Mucosa of rectum (tissue), 2 donors: ENCODE results near the gene COL4A2.
"Not testable (repeated sequence)": the region's sequence is repeated elsewhere in the genome, so short reads cannot be mapped to it uniquely, and the experiment has no call there.

Source experiments
- H3K27ac ChIP-seq, 2 donors: one replicate each; pipeline ENCODE4 v1.7.0; 2013; ENCODE audit warnings: inconsistent platforms in 2 of 2, low read depth in 2 of 2, low read length in 2 of 2
- H3K27me3 ChIP-seq, 2 donors: one replicate each; pipeline ENCODE4 v1.7.0; 2013; ENCODE audit warnings: low read length in 2 of 2; ENCODE audit not compliant: control insufficient read depth in 2 of 2, insufficient read depth in 2 of 2
- H3K36me3 ChIP-seq, 2 donors: one replicate each; pipeline ENCODE4 v1.7.0; 2013; ENCODE audit warnings: low read length in 2 of 2; ENCODE audit not compliant: control insufficient read depth in 2 of 2, insufficient read depth in 2 of 2
- H3K4me1 ChIP-seq, 2 donors: one replicate each; pipeline ENCODE4 v1.7.0; 2013; ENCODE audit warnings: low read length in 2 of 2, mild to moderate bottlenecking in 1 of 2; ENCODE audit not compliant: control insufficient read depth in 2 of 2, insufficient read depth in 2 of 2
- H3K4me3 ChIP-seq, 2 donors: one replicate each; pipeline ENCODE4 v1.7.0; 2013; ENCODE audit warnings: low read length in 2 of 2
- H3K9ac ChIP-seq, 2 donors: one replicate each; pipeline ENCODE4 v1.7.0; 2013; ENCODE audit warnings: low read length in 2 of 2, low read depth in 1 of 2, mild to moderate bottlenecking in 1 of 2
- H3K9me3 ChIP-seq, 2 donors: one replicate each; pipeline ENCODE4 v1.7.0; 2013; ENCODE audit warnings: low read length in 2 of 2; ENCODE audit not compliant: control insufficient read depth in 2 of 2
- donor health status: healthy.
- donor health status: Normal muscosa, but diverticular disease.

COL4A2 gene

GRCh38 chr13:110313261-110313660 is 6.2 kb downstream of the COL4A2 start:
- H3K9me3 ChIP-seq, H3K36me3 ChIP-seq, H3K4me3 ChIP-seq, H3K9ac ChIP-seq: not testable (repeated sequence)
- peaks cover 9 to 14% of the 10 kb centered on the region in 2 donors for H3K4me1 ChIP-seq
- H3K27me3 ChIP-seq, result peaks cover 0 to 14% of the 10 kb centered on the region in 2 donors
- H3K27ac ChIP-seq, result peak overlapping the region in 1 of 2 donors; percentile 11

GRCh38 chr13:110313733-110314132 is 6.6 kb downstream of the COL4A2 start:
- not testable (repeated sequence) for H3K36me3 ChIP-seq, H3K4me3 ChIP-seq, H3K9ac ChIP-seq, H3K27me3 ChIP-seq, H3K9me3 ChIP-seq, H3K27ac ChIP-seq
- peaks cover 7 to 10% of the 10 kb centered on the region in 2 donors for H3K4me1 ChIP-seq

DNA sequence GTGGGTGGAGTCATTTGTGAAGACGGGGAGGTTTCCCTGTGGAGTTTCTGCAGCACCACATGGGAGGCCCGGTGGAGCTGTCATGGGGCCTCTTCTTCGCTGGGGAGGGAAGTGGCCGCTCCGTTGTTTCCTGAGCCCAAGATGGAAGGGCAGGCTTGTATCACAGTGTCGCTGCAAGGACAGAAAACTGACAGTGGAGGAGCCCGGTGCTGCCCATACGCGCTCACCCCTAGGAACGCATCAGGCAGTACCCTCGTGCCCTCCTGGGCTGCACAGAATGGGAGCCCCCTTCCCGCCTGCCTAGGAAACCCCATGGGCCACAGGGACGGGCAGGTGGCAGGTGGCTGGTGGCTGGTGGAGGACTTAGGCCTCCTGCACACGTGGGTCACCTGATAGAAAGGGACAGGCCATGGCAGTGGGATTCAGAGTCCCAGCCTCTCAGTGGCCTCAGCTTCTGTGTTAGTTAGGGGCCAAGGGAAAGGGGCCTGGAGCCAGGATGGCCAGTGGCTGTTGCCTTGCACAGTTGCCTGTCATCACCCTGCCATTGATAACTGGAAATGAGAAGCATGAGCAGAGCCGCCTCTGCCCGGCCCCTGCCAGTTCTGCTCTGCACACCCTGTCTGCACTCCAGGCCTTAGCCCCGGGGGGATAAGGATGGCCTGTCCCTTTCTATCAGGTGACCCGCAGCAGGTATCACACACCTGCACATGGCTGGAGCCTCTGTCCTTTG is 7.6 kb downstream of the COL4A2 start:
- Histone ChIP-seq H3K36me3 (no peaks in the 10 kb centered on the region), H3K27me3 (no peaks in the 10 kb centered on the region), H3K4me3 (no peak overlapping the region), H3K27ac (no peak overlapping the region), H3K9ac (no peak overlapping the region), H3K4me1 (peaks cover 0 to 3% of the 10 kb centered on the region in 2 donors), H3K9me3 (no peaks in the 10 kb centered on the region)

GRCh38 chr13:110316196-110316595 is 9.1 kb downstream of the COL4A2 start:
- Histone ChIP-seq H3K27ac (no peak overlapping the region), H3K27me3 (no peaks in the 10 kb centered on the region), H3K9ac (no peak overlapping the region), H3K36me3 (no peaks in the 10 kb centered on the region), H3K4me1 (no peaks in the 10 kb centered on the region), H3K9me3 (no peaks in the 10 kb centered on the region), H3K4me3 (no peak overlapping the region)

DNA sequence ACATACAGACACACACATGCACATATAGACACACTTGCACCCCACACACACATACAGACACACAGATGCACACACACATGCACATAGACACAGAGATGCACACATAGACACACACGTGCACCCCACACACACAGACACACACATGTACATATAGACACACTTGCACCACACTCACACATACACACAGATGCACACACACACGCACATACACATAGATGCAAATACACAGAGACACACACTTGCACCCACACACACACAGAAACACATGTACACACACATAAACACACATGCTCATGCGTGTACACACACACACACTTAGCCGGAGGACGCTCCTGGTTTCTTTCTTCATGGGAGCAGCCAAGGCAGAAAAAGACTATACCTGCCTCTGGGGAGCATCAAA is 10.0 kb downstream of the COL4A2 start:
- H3K9ac ChIP-seq, result no peak overlapping the region

GRCh38 chr13:110317496-110318195 is 10.6 kb downstream of the COL4A2 start:
- no peak overlapping the region for H3K4me3 ChIP-seq
- H3K27ac ChIP-seq, result no peak overlapping the region
- H3K9me3 ChIP-seq, result no peaks in the 10 kb centered on the region
- no peaks in the 10 kb centered on the region for H3K36me3 ChIP-seq
- no peaks in the 10 kb centered on the region for H3K4me1 ChIP-seq
- no peak overlapping the region for H3K9ac ChIP-seq
- no peaks in the 10 kb centered on the region for H3K27me3 ChIP-seq

More for the DNA sequence above, 10.0 kb downstream of the COL4A2 start:
- no peaks in the 10 kb centered on the region for H3K4me1 ChIP-seq
- no peaks in the 10 kb centered on the region for H3K27me3 ChIP-seq
- H3K27ac ChIP-seq, result no peak overlapping the region
- no peak overlapping the region for H3K4me3 ChIP-seq
- H3K9me3 ChIP-seq, result no peaks in the 10 kb centered on the region
- no peaks in the 10 kb centered on the region for H3K36me3 ChIP-seq

GRCh38 chr13:110318920-110319319 is 11.8 kb downstream of the COL4A2 start:
- no peak overlapping the region for H3K9ac ChIP-seq
- no peak overlapping the region for H3K27ac ChIP-seq
- no peaks in the 10 kb centered on the region for H3K27me3 ChIP-seq
- H3K36me3 ChIP-seq, result no peaks in the 10 kb centered on the region
- no peaks in the 10 kb centered on the region for H3K4me1 ChIP-seq
- H3K4me3 ChIP-seq, result no peak overlapping the region
- H3K9me3 ChIP-seq, result no peaks in the 10 kb centered on the region

DNA sequence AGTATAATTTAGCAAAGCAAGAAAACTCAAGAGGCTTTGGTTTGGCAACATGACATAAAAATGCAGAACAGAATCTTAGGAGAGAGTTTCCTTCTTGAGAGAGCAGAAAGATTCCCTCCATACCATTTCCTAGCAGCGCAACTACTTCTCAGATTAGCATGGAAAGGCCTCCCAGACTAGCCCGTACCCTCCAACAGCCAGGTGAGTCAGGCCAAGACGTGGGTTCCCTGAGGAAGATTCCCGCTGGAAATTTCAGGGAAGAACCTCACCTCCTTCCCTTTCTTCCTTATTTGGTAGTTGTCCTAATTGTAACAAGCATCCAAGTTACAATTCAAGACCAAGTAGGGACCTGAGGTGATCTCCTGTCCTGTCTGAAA is 12.3 kb downstream of the COL4A2 start:
- Histone ChIP-seq H3K9ac (no peak overlapping the region), H3K4me3 (no peak overlapping the region)

DNA sequence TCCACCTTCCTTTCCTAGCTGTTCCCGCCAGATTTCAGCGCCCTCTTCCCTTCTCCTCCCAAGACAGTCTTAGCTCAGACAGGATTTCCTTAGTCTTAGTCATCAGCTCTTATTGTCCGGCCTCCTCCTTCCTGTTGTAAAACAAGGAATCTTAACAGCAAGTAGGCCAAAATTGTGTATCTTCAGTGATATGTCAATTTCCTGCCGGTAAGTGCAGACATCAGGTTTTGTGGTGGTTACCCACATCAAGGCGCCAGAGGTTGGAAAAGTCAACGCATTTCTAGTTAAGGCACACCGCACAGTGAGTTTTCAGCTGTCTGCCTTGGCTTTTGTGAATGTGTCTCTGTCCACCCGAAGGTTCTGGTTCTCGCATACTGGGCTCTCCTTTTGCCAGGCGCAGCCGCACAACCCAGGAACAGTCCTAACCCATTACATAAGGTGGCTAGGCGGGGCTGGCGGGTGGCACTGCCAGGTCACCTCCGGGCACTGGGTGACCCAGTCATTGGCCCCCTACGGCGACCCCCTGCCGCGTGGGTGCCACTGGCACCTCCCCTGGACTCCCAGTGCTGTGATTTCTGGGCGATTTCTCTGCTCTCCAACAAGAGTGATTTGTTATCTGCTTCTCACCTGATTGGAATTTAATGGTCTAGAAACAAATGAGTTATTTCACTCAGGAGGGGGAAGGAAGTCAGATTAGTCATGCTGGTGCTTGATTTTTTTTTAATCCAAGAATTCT is 12.9 kb downstream of the COL4A2 start:
- H3K27me3 ChIP-seq, result no peaks in the 10 kb centered on the region
- H3K36me3 ChIP-seq, result no peaks in the 10 kb centered on the region
- no peak overlapping the region for H3K9ac ChIP-seq
- H3K9me3 ChIP-seq, result no peaks in the 10 kb centered on the region
- no peaks in the 10 kb centered on the region for H3K4me1 ChIP-seq
- no peak overlapping the region for H3K4me3 ChIP-seq
- H3K27ac ChIP-seq, result peak overlapping the region in 1 of 2 donors; percentile 9

More for the DNA sequence above, 12.3 kb downstream of the COL4A2 start:
- no peak overlapping the region for H3K27ac ChIP-seq
- no peaks in the 10 kb centered on the region for H3K27me3 ChIP-seq
- no peaks in the 10 kb centered on the region for H3K4me1 ChIP-seq
- no peaks in the 10 kb centered on the region for H3K9me3 ChIP-seq
- no peaks in the 10 kb centered on the region for H3K36me3 ChIP-seq

DNA sequence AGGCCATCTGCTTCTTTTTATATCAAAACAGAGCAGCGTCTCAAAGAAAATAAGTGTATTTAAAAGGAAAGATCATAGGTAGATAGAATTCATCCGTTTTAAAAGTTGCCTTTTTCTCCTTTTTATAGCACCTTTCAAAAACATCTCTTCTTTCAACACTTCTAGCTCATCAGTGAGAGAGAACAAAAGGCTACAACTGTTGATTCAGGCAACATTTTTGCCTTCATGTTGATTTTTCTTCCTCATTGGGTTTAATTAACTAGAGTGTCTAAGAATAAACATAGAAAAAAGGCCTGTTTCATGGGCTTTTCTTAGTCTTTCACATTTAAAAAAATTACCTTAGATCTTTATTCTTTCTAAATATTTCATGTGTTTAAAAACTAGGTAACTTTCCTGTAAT is 13.6 kb downstream of the COL4A2 start:
- no peak overlapping the region for H3K9ac ChIP-seq
- no peaks in the 10 kb centered on the region for H3K27me3 ChIP-seq
- H3K27ac ChIP-seq, result no peak overlapping the region
- H3K9me3 ChIP-seq, result no peaks in the 10 kb centered on the region
- H3K4me3 ChIP-seq, result no peak overlapping the region
- H3K4me1 ChIP-seq, result no peaks in the 10 kb centered on the region
- no peaks in the 10 kb centered on the region for H3K36me3 ChIP-seq
